ENCODE results near the gene RMND5B. TPM values are rescaled to one million over a fixed set of nuclear protein-coding genes. Genes with fewer than 3 reads are reported as not detected.

Gene RMND5B
- total and polyA plus RNA-seq, 8 donors = 12.1 to 29.8 (median 18.1) TPM

DNA sequence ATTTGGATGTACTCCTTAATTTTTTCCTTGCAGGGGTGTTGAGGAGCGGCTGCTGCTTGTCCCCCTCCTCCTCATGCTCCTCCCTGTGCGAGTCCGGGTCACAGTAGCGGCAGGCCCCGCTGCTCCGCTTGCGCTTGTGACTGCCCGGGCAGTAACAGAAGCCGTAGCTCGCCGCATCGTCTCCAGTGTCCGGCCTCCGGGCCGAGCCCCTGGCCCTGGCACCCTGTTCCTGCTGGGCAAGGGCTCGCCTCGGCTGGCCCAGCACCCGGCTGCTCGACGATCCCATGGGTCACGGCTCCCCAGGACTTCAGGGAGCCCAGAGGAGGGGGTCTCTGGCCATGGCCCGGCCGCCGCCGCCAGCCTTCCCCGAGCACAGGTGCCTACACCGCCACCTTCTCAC is 56.2 kb downstream of the RMND5B start, which contains the start of gene GMCL2:
GMCL2 (minus strand) TSS at position 358 of the 400 bp plus-strand sequence; CDS start at position 286, 72 bp downstream.
- no peaks in the 10 kb centered on the region for H3K36me3 ChIP-seq
- DNase-seq (no peak), ATAC-seq (no peak), FAIRE-seq (no peak)
- H3K9me3 ChIP-seq = no peaks in the 10 kb centered on the region
- intact Hi-C loops (cut with DNase I) = no loop called here
- H3K4me3 ChIP-seq = no peak within 1 kb of the TSS
- no peaks in the 10 kb centered on the region for H3K4me1 ChIP-seq
- no peak for TF ChIP-seq CTCF (IDR thresholded peaks at IDR 0.05)
- H3K27me3 ChIP-seq = no peaks in the 10 kb centered on the region
- 70 to 80% methylated on average over 25 to 27 of the region's 27 CpGs for WGBS, 2 donors
- H3K27ac ChIP-seq = no peak within 1 kb of the TSS

DNA sequence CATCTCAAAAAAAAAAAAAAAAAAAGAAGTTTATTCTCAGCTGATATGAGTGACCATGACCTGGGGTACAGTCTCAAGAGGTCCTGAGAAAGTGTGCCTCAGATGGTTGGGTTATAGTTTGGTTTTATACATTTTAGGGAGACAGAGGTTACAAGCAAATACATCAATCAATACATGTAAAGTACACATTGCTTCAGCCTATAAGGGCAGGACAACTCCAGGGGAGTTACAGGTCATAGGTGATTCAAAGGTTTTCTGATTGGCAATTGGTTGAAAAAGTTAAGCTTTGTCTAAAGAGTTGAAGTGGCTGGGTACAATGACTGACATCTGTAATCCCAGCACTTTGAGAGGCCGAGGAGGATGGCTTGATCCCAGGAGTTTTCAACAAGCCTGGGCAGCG is 58.6 kb downstream of the RMND5B start:
- no peak for TF ChIP-seq CTCF (IDR thresholded peaks at IDR 0.05)
- intact Hi-C loops (cut with DNase I) = no loop called here
- ATAC-seq (no peak), DNase-seq (no peak), FAIRE-seq (no peak)
- Histone ChIP-seq H3K4me1 (no peaks in the 10 kb centered on the region), H3K36me3 (no peaks in the 10 kb centered on the region), H3K27me3 (no peaks in the 10 kb centered on the region), H3K9me3 (no peaks in the 10 kb centered on the region), H3K27ac (no peak overlapping the region), H3K4me3 (no peak overlapping the region)
- 40 to 41% methylated on average over 2 of the region's 2 CpGs for WGBS, 2 donors

DNA sequence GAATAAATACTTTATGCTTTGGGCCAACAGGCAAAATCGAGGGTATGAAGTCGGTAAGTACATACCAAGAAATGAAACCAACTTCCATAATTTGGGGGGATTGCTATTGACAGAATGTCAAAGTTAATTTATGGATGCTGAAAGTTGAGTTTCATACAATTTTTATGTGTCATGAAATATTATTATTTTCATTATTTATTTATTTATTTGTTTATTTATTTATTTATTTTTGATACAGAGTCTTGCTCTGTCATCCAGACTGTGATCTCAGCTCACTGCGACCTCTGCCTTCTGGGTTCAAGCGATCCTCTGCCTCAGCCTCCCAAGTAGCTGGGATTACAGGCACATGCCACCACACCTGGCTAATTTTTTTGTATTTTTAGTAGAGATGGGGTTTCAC is 60.8 kb downstream of the RMND5B start:
- no peak for TF ChIP-seq CTCF (IDR thresholded peaks at IDR 0.05)
- Histone ChIP-seq H3K27ac (no peak overlapping the region), H3K4me1 (no peaks in the 10 kb centered on the region), H3K27me3 (no peaks in the 10 kb centered on the region), H3K9me3 (no peaks in the 10 kb centered on the region), H3K36me3 (no peaks in the 10 kb centered on the region), H3K4me3 (no peak overlapping the region)
- FAIRE-seq (no peak), DNase-seq (no peak), ATAC-seq (no peak)
- intact Hi-C loops (cut with DNase I) = no loop called here
- WGBS, 2 donors = 63 to 88% methylated on average over 4 of the region's 4 CpGs

DNA sequence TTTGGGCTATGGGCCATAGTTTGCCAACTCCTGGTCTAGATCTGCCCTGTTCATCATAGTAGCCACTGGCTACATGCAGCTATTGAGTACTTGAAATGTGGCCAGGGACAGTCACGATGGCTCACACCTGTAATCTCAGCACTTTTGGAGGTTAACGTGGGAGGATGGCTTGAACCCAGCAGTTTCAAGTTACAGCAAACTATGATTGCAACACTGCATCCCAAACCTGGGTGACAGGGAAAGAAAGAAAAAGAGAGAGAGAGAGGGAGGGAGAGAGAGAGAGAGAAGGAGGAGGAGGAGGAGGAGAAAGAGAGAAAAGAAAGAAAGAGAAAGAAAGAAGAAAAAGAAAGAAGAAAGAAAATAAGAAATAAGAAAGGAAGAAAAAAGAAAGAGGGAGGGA is 61.4 kb downstream of the RMND5B start:
- H3K27ac ChIP-seq = no peak overlapping the region
- WGBS, 2 donors = 34 to 45% methylated on average over 2 of the region's 2 CpGs
- no peaks in the 10 kb centered on the region for H3K4me1 ChIP-seq
- no peaks in the 10 kb centered on the region for H3K36me3 ChIP-seq
- intact Hi-C loops (cut with DNase I) = no loop called here
- TF ChIP-seq CTCF (IDR thresholded peaks at IDR 0.05) = no peak
- DNase-seq = no peak
- no peaks in the 10 kb centered on the region for H3K9me3 ChIP-seq
- H3K4me3 ChIP-seq = no peak overlapping the region
- H3K27me3 ChIP-seq = no peaks in the 10 kb centered on the region
- no peak for ATAC-seq
- no peak for FAIRE-seq

GRCh38 chr5:178192787-178193186 is 62.0 kb downstream of the RMND5B start:
- ATAC-seq (no peak), FAIRE-seq (no peak), DNase-seq (no peak)
- Histone ChIP-seq H3K27me3 (no peaks in the 10 kb centered on the region), H3K9me3 (no peaks in the 10 kb centered on the region), H3K27ac (no peak overlapping the region), H3K4me1 (no peaks in the 10 kb centered on the region), H3K36me3 (no peaks in the 10 kb centered on the region), H3K4me3 (no peak overlapping the region)
- WGBS, 2 donors = 75 to 87% methylated on average over 7 of the region's 7 CpGs
- TF ChIP-seq CTCF (IDR thresholded peaks at IDR 0.05) = no peak
- intact Hi-C loops (cut with DNase I) = no loop called here

Data from pancreas (tissue), 10 donors.